Neutrophil (primary cell): ENCODE measurements around the gene SLC25A26.

Experiments
- H3K27ac ChIP-seq: fragments of 200-600 bp; sonication (generic); 2 replicates; pipeline ENCODE4 v1.5.1; 2016; ENCODE audit warnings: mild to moderate bottlenecking, moderate library complexity
- H3K27me3 ChIP-seq: fragments of 200-600 bp; sonication (generic); 2 replicates; pipeline ENCODE4 v1.6.0; 2016; ENCODE audit warnings: mild to moderate bottlenecking
- H3K36me3 ChIP-seq: fragments of 200-600 bp; sonication (generic); 2 replicates; pipeline ENCODE4 v1.5.1; 2017
- H3K4me1 ChIP-seq, 2 experiments: fragments of 200-600 bp in 1 of 2; sonication (generic) in 1 of 2; 1 replicate in 1 of 2; 2 replicates in 1 of 2; pipeline versions ENCODE4 v1.5.1 to v1.6.1; 2013 to 2016; ENCODE audit warnings: low read depth in 1 of 2, low read length in 1 of 2, mild to moderate bottlenecking in 1 of 2, moderate library complexity in 1 of 2; ENCODE audit not compliant: control insufficient read depth in 1 of 2, insufficient read depth in 1 of 2
- H3K4me3 ChIP-seq, 2 experiments: fragments of 200-600 bp in 1 of 2; sonication (generic) in 1 of 2; 1 replicate in 1 of 2; 2 replicates in 1 of 2; pipeline ENCODE4 v1.5.1; 2013 to 2016; ENCODE audit warnings: low read depth in 1 of 2, low read length in 1 of 2, mild to moderate bottlenecking in 1 of 2, moderate library complexity in 1 of 2
- H3K9me3 ChIP-seq: fragments of 200-600 bp; sonication (generic); 2 replicates; pipeline ENCODE4 v1.5.1; 2016
- TF ChIP-seq, protein P1 (sequence below): fragments of 200-600 bp; sonication (generic); IDR thresholded peaks from 2 replicates; pipeline ENCODE4 v1.5.1; 2016; ENCODE audit warnings: antibody characterized with exemption

SLC25A26 gene

DNA sequence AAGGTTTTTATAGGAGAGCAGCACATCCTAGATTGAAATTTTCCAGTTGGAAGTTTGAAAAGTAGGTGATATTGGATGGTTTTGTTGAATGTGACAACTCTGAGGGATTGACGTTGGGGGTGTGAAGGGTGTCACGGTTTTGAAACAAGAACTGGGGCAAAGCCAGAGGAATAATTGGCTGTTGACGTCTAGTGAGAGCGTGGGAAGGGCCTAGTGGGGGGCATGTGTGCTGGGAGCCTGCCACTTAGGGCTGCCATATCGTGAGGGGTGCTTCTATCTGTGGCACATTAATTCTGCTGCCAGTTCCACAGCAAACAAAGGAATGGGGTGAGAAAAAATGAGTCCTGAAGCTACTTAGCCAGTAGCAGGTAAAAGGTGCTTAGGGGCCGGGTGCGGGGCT is 150.6 kb downstream of the SLC25A26 start:
- TF ChIP-seq, protein P1, sequence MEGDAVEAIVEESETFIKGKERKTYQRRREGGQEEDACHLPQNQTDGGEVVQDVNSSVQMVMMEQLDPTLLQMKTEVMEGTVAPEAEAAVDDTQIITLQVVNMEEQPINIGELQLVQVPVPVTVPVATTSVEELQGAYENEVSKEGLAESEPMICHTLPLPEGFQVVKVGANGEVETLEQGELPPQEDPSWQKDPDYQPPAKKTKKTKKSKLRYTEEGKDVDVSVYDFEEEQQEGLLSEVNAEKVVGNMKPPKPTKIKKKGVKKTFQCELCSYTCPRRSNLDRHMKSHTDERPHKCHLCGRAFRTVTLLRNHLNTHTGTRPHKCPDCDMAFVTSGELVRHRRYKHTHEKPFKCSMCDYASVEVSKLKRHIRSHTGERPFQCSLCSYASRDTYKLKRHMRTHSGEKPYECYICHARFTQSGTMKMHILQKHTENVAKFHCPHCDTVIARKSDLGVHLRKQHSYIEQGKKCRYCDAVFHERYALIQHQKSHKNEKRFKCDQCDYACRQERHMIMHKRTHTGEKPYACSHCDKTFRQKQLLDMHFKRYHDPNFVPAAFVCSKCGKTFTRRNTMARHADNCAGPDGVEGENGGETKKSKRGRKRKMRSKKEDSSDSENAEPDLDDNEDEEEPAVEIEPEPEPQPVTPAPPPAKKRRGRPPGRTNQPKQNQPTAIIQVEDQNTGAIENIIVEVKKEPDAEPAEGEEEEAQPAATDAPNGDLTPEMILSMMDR, result no peak
- Histone ChIP-seq H3K4me3 (no peak overlapping the region), H3K27me3 (no peaks in the 10 kb centered on the region), H3K27ac (no peak overlapping the region), H3K9me3 (no peaks in the 10 kb centered on the region), H3K36me3 (peaks cover 14% of the 10 kb centered on the region), H3K4me1 (no peaks in the 10 kb centered on the region)

DNA sequence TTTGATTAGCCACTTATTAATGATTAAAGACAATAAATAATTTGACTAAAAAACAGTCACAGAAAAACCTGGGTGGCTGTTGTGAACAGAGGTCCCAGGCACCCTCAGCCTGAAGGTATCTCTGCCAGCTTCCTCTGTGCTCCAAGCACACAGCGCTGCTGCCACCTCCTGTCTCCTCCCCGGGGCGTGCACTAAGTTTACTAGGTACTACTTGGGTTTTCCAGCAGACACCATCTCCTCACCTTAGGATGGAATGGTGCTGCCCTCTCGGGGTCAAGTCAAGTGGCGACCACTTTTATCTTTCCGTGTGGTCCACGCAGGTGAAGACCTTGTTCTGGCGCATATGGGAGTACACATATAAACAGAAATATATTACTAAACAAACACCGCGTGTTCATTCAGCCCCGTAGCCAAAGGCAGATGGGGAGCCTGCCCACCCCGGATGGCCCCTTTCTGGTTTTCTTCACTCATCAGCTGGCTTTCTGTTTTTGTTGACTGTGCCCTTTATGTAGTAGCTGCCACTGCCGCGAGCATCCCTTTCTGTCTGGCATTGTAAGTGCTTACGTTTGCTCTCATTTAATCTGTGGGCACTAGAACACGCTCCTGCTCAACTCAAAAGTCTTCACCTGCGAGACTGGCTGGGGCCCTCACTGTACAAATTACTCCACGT is 152.0 kb downstream of the SLC25A26 start:
- Histone ChIP-seq H3K4me1 (no peaks in the 10 kb centered on the region), H3K36me3 (peaks cover 28% of the 10 kb centered on the region), H3K9me3 (no peaks in the 10 kb centered on the region), H3K27ac (no peak overlapping the region), H3K4me3 (no peak overlapping the region), H3K27me3 (no peaks in the 10 kb centered on the region)
- TF ChIP-seq, protein P1, result no peak

DNA sequence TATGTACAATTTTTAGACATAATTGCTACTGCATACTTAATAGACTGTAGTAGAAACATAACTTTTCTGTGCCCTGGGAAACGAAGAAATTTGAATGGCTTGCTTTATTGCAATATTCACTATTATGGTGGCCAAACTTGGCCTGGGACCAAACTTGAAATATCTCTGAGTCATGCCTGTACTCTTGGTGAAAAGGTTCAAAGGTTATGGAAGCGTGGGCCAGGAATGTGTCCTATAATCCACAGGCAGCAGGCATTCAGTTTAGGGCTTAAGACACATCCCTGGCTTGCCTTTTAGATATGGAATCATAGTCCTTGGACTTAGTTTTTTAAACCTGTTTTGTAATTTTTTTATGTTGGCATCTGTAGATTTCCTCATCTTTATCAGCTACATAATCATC is 155.8 kb downstream of the SLC25A26 start:
- H3K36me3 ChIP-seq, result peaks cover 65% of the 10 kb centered on the region
- no peaks in the 10 kb centered on the region for H3K9me3 ChIP-seq
- no peak overlapping the region for H3K4me3 ChIP-seq
- no peaks in the 10 kb centered on the region for H3K27me3 ChIP-seq
- H3K4me1 ChIP-seq, result no peaks in the 10 kb centered on the region
- no peak overlapping the region for H3K27ac ChIP-seq
- TF ChIP-seq, protein P1, result no peak

DNA sequence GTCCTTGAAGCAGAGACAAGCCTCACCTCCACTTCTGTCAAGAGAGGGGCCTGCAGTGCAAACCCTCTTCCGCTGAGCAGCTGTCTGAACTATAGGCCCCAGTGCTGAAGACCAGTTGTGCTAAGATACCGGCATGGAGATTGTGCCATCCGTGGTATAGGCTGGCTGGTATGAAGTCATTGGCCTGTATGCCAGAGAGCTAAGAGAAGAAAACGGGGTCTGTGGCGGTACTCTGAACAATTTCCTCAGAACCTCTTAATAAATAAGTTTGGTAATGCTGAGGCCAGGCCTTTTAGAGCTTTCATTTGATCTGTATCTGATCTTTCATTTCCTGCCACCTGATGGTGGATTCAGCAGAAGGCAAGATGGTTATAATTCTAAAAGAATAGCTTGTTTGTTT is 157.0 kb downstream of the SLC25A26 start:
- peaks cover 78% of the 10 kb centered on the region for H3K36me3 ChIP-seq
- TF ChIP-seq, protein P1, result no peak

DNA sequence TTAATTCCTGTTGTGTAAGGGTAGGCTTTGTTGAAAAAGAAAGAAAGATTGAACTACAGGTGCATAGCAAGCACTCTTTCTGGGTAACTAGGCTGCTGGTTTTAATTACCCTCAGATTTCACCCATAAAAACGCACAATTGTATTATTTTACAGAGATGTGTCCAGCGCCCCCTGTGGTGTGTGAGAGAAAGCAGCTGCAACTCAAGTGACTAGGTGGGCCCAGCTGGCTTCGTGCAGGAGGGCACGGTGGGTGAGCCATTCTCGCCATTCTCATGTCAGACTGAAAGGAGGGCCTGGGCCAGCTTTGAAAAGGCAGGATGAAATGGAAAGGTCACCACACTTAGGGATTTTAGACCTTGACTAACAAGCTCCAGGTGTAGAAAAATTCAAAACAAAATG is 157.5 kb downstream of the SLC25A26 start:
- H3K27me3 ChIP-seq, result no peaks in the 10 kb centered on the region
- H3K9me3 ChIP-seq, result no peaks in the 10 kb centered on the region
- TF ChIP-seq, protein P1, result no peak
- no peak overlapping the region for H3K4me3 ChIP-seq
- H3K36me3 ChIP-seq, result peaks cover 82% of the 10 kb centered on the region
- no peak overlapping the region for H3K27ac ChIP-seq
- no peaks in the 10 kb centered on the region for H3K4me1 ChIP-seq

More for the DNA sequence above, 157.0 kb downstream of the SLC25A26 start:
- H3K27ac ChIP-seq, result no peak overlapping the region
- H3K27me3 ChIP-seq, result no peaks in the 10 kb centered on the region
- H3K4me3 ChIP-seq, result no peak overlapping the region
- H3K9me3 ChIP-seq, result no peaks in the 10 kb centered on the region
- H3K4me1 ChIP-seq, result no peaks in the 10 kb centered on the region
